Upper lobe of left lung (tissue), 4 donors: ENCODE results near the gene KLHL8.

Source experiments
- EP300 ChIP-seq, 4 donors: sonication (generic); formaldehyde crosslinking; IDR thresholded peaks; one replicate each; pipeline ENCODE4 v1.5.1; 2017; ENCODE audit warnings: antibody characterized with exemption in 4 of 4, control low read depth in 2 of 4
- POLR2A ChIP-seq, 4 donors: fragments of 450-650 bp; IDR thresholded peaks; one replicate each; pipeline ENCODE4 v1.5.1; 2016 to 2017; ENCODE audit warnings: antibody characterized with exemption in 4 of 4, mild to moderate bottlenecking in 2 of 4
- POLR2AphosphoS5 ChIP-seq, 2 donors: sonication (generic); formaldehyde crosslinking; IDR thresholded peaks; one replicate each; pipeline ENCODE4 v1.5.1; 2017; ENCODE audit warnings: antibody characterized with exemption in 2 of 2
- TF ChIP-seq, protein P1 (sequence below), 6 experiments: fragments of 450-650 bp in 4 of 6; fragments of 200-600 bp in 2 of 6; sonication (generic) in 2 of 6; IDR thresholded peaks; one replicate each; pipeline ENCODE4 v1.5.1; 2016 to 2019; ENCODE audit warnings: antibody characterized with exemption in 6 of 6

DNA sequence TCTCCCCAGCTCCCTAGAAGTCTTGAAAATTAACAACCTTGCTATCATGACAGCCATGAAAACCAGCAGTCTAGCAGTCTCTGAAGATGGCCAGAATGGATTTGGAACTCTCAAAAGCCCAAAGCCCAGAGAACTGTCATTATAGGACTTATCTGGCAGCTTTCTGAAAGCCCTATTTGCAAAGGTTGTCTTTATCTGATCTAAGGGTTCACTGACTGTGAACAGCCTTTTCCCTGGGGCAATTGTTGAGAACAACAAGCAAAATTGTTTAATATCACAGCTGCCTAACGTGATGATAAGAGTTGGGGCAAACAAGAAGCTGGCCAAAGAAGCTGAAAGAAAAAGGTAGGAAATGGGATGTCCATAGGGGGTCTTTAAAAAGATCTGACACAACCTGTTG, 20.9 kb upstream of the KLHL8 start:
- TF ChIP-seq, protein P1, sequence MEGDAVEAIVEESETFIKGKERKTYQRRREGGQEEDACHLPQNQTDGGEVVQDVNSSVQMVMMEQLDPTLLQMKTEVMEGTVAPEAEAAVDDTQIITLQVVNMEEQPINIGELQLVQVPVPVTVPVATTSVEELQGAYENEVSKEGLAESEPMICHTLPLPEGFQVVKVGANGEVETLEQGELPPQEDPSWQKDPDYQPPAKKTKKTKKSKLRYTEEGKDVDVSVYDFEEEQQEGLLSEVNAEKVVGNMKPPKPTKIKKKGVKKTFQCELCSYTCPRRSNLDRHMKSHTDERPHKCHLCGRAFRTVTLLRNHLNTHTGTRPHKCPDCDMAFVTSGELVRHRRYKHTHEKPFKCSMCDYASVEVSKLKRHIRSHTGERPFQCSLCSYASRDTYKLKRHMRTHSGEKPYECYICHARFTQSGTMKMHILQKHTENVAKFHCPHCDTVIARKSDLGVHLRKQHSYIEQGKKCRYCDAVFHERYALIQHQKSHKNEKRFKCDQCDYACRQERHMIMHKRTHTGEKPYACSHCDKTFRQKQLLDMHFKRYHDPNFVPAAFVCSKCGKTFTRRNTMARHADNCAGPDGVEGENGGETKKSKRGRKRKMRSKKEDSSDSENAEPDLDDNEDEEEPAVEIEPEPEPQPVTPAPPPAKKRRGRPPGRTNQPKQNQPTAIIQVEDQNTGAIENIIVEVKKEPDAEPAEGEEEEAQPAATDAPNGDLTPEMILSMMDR (IDR thresholded peaks at IDR 0.05), result no peak
- no peak for TF ChIP-seq POLR2AphosphoS5 (IDR thresholded peaks at IDR 0.05)
- no peak for TF ChIP-seq EP300 (IDR thresholded peaks at IDR 0.05)
- no peak for TF ChIP-seq POLR2A (IDR thresholded peaks at IDR 0.05)
